GM10266 (cell line): ENCODE results near the gene CDC25A.

ENCODE experiments used
- DNase-seq: peaks from one replicate; pipeline ENCODE4 v3.0.0; 2012; ENCODE audit errors: extremely low spot score
- CTCF ChIP-seq: IDR thresholded peaks from 2 replicates; pipeline ENCODE4 v1.5.1; 2012; ENCODE audit warnings: mild to moderate bottlenecking, low read depth; ENCODE audit not compliant: control insufficient read depth, insufficient read depth; ENCODE audit errors: missing control alignments

The CDC25A gene

GRCh38 chr3:48129921-48130320, 58.3 kb downstream of the CDC25A start:
- DNase-seq = no peak
- TF ChIP-seq CTCF = no peak

GRCh38 chr3:48128774-48129173, 59.4 kb downstream of the CDC25A start:
- no peak for DNase-seq
- no peak for TF ChIP-seq CTCF

- no peak for TF ChIP-seq CTCF
- DNase-seq = no peak
These were observed 62.2 kb downstream of the CDC25A start for GRCh38 chr3:48125886-48126622.

GRCh38 chr3:48125013-48125705, 63.1 kb downstream of the CDC25A start:
- no peak for TF ChIP-seq CTCF
- no peak for DNase-seq

GRCh38 chr3:48123346-48123745, 64.9 kb downstream of the CDC25A start:
- no peak for TF ChIP-seq CTCF
- no peak for DNase-seq

- DNase-seq = no peak
- TF ChIP-seq CTCF = no peak
These were observed 65.7 kb downstream of the CDC25A start for GRCh38 chr3:48122504-48122903.

- TF ChIP-seq CTCF = no peak
These were observed 68.0 kb downstream of the CDC25A start for GRCh38 chr3:48120223-48120622.

More at GRCh38 chr3:48120223-48120622, 68.0 kb downstream of the CDC25A start:
- DNase-seq = no peak
